Measurements from ENCODE around the gene FRMPD4. TPM values are rescaled to one million over a fixed set of nuclear protein-coding genes. Genes with fewer than 3 reads are reported as not detected.

FRMPD4 gene
- total and polyA plus RNA-seq, 2 of the 13 experiments (the other 11 are each of a cell fraction or from before 2014, with no cell fraction given), result not detected

DNA sequence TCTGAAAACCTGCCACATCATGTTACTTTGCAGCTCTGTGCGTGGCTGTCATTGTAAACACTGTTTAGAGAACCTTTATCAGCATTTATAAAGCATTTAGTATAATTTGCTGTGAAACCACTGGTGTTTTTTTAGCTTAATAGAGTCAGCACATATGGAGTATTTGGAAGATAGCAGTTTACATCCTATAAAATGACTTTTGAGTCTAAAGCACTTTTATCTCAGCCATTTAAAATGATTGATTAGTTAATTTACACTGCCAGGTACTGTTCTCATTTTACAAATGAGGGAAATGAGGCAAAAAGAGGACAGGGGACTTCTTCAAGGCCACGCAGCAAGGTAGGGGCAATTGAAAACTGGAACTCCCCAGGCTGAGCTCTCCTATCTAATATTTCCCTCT, 181.7 kb downstream of the FRMPD4 start:
- TF ChIP-seq HES4 (CRISPR knock-in tag; IDR thresholded peaks at IDR 0.05; ENCODE audit: borderline replicate concordance) (no peak), RARA (CRISPR knock-in tag; IDR thresholded peaks at IDR 0.05) (no peak), BHLHE40 (IDR thresholded peaks at IDR 0.05; ENCODE audit: low read length) (no peak), ETV5 (CRISPR knock-in tag; IDR thresholded peaks at IDR 0.05; ENCODE audit: borderline replicate concordance) (no peak), BORCS8-MEF2B (CRISPR knock-in tag; IDR thresholded peaks at IDR 0.05) (no peak), REL (CRISPR knock-in tag; conservative IDR thresholded peaks at IDR 0.05) (no peak), BCLAF1 (IDR thresholded peaks at IDR 0.05) (no peak), FOXA3 (CRISPR knock-in tag; IDR thresholded peaks at IDR 0.05) (no peak), MTF1 (CRISPR knock-in tag; IDR thresholded peaks at IDR 0.05) (no peak), ZNF891 (CRISPR knock-in tag; IDR thresholded peaks at IDR 0.05) (no peak)
- TF ChIP-seq, protein P1, sequence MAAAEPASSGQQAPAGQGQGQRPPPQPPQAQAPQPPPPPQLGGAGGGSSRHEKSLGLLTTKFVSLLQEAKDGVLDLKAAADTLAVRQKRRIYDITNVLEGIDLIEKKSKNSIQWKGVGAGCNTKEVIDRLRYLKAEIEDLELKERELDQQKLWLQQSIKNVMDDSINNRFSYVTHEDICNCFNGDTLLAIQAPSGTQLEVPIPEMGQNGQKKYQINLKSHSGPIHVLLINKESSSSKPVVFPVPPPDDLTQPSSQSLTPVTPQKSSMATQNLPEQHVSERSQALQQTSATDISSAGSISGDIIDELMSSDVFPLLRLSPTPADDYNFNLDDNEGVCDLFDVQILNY (CRISPR knock-in tag; conservative IDR thresholded peaks at IDR 0.05), result no peak
- no peaks in the 10 kb centered on the region for H4K20me1 ChIP-seq (ENCODE audit: insufficient read depth, low read length)
- H3K9ac ChIP-seq (ENCODE audit: insufficient read depth, low read depth, low read length), result no peak overlapping the region
- no peak overlapping the region for H3K4me3 ChIP-seq (replicated peaks in 1 of 3; ENCODE audit: insufficient read depth in 1 of 3, low read depth in 2 of 3, low read length in 3 of 3)
- 0% methylated on average over 2 of the region's 2 CpGs for WGBS (ENCODE audit: low lambda C conversion rate)
- ATAC-seq (no peak), FAIRE-seq (no peak), DNase-seq (ENCODE audit: low spot score) (no peak)
- H3K9me3 ChIP-seq (ENCODE audit: low read length), result no peaks in the 10 kb centered on the region
- intact Hi-C loops (cut with micrococcal nuclease; ENCODE audit: unreplicated experiment) (no loop called here), in situ Hi-C loops (cut with HindIII; ENCODE audit: extremely low pct_ligation_motif_present, low pct_unique_long_range_greater_than_20kb) (no loop called here)
- no peaks in the 10 kb centered on the region for H3K4me1 ChIP-seq (ENCODE audit: insufficient read depth, low read length)
- H3K27me3 ChIP-seq (ENCODE audit: control insufficient read depth in 1 of 2, insufficient read depth in 2 of 2, low read length in 2 of 2), result no peaks in the 10 kb centered on the region
- POLR2A ChIA-PET, result no interaction called here
- BruUV-seq (replicated peaks), result no TSS peak
- no peaks in the 10 kb centered on the region for H3K36me3 ChIP-seq (replicated peaks in 1 of 2; ENCODE audit: control insufficient read depth in 1 of 2, insufficient read depth in 2 of 2, low read length in 2 of 2)
- no peak overlapping the region for H3K4me2 ChIP-seq (ENCODE audit: low read depth, low read length)
- no peak overlapping the region for H2AFZ ChIP-seq (ENCODE audit: low read length)
- no peak overlapping the region for H3K27ac ChIP-seq (ENCODE audit: extremely low read length, insufficient read depth, low read length)
- no peaks in the 10 kb centered on the region for H3K79me2 ChIP-seq (ENCODE audit: insufficient read depth, low read length)
- CTCF ChIA-PET (ENCODE audit: low intra/inter-chr PET ratio, low total read pairs), result no interaction called here

Data from HepG2 (cell line).